PFSK-1 (cell line): Measurements from ENCODE around the gene GRK5.

Source experiments
- POLR2AphosphoS5 ChIP-seq: IDR thresholded peaks from 2 replicates; pipeline ENCODE4 v1.6.1; 2012; ENCODE audit warnings: low read depth, mild to moderate bottlenecking, control low read depth, low read length, moderate library complexity
- TAF1 ChIP-seq: IDR thresholded peaks from 2 replicates; pipeline ENCODE4 v1.6.1; 2012; ENCODE audit warnings: low read length, control low read depth, borderline replicate concordance; ENCODE audit not compliant: insufficient read depth

GRCh38 chr10:119370111-119370741 lies 162.9 kb downstream of the GRK5 start:
- no peak for TF ChIP-seq TAF1
- no peak for TF ChIP-seq POLR2AphosphoS5
